Erythroblast (primary cell): ENCODE results near the gene SMC5.
"Not testable (repeated sequence)": the region's sequence is repeated elsewhere in the genome, so short reads cannot be mapped to it uniquely, and the experiment has no call there.

Experiments used
- DNase-seq, 2 experiments: peaks; one replicate each; lab custom pipeline; 2025; lab: John Stamatoyannopoulos, UW
- GATA1 ChIP-seq: IDR thresholded peaks from 2 replicates; pipeline ENCODE4 v1.6.1; 2011; ENCODE audit warnings: low read depth, mild to moderate bottlenecking, control low read depth, low read length, moderate library complexity
- POLR2A ChIP-seq: IDR thresholded peaks from 2 replicates; pipeline ENCODE4 v1.6.1; 2011; ENCODE audit warnings: mild to moderate bottlenecking, low read length

The SMC5 gene

DNA sequence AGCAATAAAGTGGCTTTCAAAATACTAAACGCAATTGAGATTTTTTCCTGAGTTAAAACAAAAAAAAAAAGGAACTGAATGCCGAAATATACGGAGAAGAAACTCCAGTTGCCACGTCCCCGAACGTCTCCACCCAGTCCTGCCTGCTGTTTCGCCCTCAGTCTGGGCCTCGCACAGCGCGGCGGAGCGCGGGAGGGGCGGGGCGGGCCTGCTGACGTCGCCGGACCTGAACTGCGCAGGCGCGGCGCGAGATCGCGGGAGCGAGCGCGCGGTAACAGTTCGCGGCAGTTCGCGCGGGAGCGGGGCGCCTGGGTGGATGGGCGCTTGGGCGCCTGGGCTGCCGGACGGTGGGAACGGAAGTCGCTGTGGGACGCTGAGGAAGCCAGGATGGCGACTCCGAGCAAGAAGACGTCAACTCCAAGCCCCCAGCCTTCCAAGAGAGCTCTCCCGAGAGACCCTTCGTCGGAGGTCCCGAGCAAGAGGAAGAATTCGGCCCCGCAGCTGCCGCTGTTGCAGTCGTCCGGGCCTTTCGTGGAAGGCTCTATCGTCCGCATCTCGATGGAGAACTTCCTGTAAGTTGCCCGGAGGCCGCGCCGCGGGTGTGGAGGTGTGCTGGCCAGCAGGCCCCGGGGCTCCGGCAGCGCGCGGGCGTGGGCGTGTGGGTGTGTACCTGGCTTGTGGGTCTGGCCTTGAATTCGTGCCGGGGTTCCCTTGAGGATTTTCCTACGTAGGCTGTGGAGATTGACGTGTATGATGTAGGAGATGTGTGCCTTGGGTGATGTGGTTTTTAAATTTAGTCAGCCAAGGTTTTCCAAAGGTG, at the start of gene SMC5:
SMC5 (plus strand) TSS at position 287 of the 820 bp plus-strand sequence; CDS start at position 388, 101 bp downstream.
- DNase-seq: peak; percentile 93 to 96
- TF ChIP-seq POLR2A (peak; percentile 98), GATA1 (no peak)

DNA sequence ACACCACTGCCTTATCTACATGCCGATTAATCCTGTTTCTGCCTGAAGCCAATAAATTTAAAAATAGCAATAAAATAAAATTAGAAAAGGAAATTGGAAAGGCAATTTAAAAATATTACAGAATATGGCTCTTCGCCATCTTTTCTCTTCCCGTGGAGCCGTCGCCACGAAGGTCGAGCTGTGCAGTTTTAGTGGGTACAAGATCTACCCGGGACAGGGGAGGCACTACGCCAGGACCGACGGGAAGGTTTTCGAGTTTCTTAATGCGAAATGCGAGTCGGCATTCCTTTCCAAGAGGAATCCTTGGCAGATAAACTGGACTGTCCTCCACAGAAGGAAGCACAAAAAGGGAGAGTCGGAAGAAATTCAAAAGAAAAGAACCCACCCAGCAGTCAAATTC, 41.7 kb upstream of the SMC5 start:
- no peak for DNase-seq
- TF ChIP-seq POLR2A (no peak), GATA1 (no peak)

DNA sequence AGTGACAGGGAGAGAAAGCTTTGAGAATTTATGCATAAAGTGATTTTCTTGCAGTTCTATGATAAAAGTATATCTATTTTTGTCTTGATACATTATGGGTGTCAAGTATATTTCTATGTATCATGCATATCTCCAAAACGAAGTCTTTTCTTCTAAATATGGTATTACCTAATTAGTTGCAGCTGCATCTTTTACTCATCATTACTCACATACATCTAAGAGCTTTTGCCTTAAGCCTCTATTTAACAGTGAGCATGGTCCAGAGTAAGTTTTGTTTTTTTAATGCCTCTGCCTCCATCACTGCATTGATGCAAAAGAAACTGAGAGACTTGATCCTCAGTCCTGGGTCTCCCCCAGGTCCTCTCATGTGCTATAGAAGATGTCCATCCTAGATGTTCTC, 40.0 kb upstream of the SMC5 start:
- TF ChIP-seq GATA1 (no peak), POLR2A (no peak)
- no peak for DNase-seq

DNA sequence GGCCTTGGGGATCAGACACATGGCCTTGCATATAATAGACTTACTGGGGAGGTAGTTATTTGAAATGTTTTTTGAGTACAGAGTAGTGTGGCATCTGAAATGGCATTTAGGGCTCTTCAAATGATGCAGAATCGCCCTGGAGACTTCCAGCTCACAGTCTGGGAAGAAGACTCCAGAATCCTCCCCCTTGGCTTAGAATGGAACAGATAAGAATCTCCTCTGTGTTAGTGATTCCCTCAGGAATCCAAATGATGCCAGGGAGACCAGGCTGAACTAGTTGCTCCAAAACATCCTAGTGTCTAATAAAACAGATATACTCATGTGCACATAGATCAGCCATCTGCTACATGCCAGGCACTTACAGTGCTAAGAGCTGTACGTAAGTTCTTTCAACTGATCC, 38.6 kb upstream of the SMC5 start:
- no peak for TF ChIP-seq GATA1
- TF ChIP-seq POLR2A: no peak
- DNase-seq: no peak

DNA sequence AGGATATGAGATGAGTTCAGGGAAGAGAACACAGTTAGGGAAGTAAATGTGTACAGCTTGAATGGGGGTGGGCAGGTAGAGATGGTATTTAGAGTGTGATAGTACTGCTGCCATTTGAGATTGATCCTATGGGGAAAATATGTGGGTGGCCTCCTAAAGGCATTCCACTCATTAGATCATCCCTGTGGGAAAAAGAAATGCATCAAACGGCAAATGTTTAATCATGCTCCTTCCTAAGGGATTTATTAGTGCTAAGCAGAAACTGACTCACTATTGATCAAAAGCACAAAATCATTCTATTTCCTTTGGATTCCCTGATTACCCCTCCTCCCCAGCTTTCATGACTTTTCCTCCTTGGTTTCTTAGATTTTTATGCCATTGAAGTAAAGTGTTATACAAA, 36.4 kb upstream of the SMC5 start:
- TF ChIP-seq POLR2A: no peak
- TF ChIP-seq GATA1: no peak
- no peak for DNase-seq

DNA sequence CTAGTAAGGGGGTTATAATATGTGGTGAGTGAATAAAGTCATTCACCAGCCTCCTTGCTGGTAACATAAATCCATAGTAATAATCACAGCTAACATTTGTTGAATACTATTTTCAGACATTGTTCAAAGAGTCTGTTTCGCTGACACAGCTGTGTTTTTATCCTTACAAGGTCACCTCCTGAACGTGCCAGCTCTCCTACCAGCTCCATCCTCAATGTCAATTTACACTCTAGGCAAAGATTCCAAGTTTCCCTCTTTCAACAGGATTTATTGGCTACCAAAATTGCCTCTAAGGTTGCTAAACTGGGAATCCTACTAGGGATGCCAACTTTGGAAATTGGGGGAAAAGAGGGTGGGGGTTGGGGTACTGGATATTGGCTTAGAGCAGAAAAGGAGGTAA, 30.7 kb upstream of the SMC5 start:
- DNase-seq: no peak
- no peak for TF ChIP-seq POLR2A
- TF ChIP-seq GATA1: no peak

DNA sequence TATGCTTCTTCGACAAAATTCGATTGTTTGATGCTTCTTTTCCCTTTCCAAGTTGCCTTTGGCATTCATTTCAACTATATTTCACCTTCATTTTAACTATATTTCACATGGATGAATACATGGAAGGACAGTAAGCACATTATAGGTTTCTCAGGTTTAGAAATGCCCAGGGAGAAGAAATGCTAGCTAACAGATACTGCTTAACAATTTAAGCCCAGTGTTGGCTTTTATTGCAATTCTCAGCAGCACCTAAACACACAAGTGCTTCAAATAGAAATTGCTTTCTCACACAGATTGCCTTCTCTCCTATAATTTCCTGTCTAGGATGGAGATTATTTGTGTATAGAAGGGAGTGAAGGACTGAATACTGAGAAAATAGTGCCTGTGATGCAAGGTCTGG, 30.2 kb upstream of the SMC5 start:
- TF ChIP-seq GATA1 (no peak), POLR2A (no peak)
- no peak for DNase-seq

DNA sequence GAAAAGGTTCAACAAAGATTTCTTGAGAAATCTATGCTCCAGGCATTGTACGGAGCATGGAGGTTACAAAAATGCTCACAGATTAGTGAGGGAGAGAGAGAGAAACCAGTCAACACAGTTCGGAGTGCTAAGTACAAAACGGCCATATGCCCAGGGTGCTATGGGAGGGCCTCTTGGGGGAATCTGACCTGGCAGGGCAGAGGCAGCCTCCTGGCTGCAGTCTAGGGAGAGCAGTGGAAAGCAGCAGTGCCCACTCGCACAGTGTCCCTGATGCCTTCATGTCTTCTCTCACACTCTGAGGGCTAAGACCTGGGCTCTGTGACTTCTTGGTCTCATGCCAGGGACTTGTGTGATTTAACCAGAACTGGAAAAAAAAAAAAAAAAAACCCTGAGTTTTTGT, 29.8 kb upstream of the SMC5 start:
- no peak for DNase-seq
- no peak for TF ChIP-seq GATA1
- TF ChIP-seq POLR2A: no peak

DNA sequence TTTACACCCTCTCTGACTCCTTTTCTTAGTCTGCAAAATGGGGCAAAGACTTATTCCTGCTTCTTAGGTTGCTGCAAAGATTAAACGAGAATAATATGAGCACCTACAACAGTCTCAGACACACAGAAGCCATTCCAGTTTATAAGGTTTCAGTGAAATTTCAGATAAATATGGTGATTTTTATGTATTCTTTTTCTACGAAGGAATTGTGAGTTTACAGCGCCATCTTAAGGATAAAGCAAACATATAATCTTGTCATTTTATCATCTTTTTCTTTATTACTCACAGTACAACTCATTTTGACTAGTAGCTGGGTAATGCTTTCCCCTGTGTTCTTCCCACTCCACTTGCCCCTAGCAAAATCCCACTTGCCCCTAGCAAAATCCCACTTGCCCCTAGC, 29.2 kb upstream of the SMC5 start:
- no peak for TF ChIP-seq POLR2A
- TF ChIP-seq GATA1: no peak
- DNase-seq: peak in 1 of 2 experiments; percentile 19

DNA sequence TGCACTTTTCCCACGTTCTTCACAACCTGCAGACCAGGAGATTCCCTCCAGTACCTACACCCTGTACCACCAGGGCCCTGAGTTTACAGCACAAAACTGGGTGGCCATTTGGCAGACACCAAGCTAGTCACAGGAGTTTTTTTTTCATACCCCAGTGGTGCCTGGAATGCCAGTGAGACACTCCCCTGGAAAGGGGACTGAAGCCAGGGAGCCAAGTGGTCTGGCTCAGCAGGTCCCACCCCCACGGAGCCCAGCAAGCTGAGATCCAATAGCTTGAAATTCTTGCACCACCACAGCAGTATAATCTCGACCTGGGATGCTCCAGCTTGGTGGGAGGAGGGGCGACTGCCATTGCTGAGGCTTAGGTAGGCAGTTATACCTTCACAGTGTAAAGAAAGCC, 26.3 kb upstream of the SMC5 start:
- TF ChIP-seq GATA1: no peak
- no peak for DNase-seq

DNA sequence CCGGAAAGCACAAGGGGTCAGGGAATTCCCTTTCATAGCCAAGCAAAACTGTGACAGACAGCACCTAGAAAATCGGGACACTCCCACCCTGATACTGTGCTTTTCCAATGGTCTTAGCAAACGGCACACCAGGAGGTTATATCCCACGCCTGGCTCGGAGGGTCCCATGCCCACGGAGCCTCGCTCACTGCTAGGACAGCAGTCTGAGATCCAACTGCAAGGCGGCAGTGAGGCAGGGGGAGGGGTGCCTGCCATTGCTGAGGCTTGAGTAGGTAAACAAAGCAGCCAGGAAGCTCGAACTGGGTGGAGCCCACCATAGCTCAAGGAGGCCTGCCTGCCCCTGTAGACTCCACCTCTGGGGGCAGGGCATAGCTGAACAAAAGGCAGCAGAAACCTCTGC, 24.6 kb upstream of the SMC5 start:
- DNase-seq: not testable (repeated sequence)

DNA sequence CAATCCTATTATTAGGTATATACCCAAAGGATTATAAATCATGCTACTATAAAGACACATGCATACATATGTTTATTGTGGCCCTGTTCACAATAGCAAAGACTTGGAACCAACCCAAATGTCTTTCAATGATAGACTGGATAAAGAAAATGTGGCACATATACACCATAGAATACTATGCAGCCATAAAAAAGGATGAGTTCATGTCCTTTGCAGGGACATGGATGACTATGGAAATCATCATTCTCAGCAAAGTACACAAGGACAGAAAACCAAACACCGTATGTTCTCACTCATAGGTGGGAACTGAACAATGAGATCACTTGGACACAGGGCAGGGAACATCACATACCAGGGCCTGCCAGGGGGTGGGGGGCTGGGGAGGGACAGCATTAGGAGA, 12.8 kb upstream of the SMC5 start:
- not testable (repeated sequence) for DNase-seq

DNA sequence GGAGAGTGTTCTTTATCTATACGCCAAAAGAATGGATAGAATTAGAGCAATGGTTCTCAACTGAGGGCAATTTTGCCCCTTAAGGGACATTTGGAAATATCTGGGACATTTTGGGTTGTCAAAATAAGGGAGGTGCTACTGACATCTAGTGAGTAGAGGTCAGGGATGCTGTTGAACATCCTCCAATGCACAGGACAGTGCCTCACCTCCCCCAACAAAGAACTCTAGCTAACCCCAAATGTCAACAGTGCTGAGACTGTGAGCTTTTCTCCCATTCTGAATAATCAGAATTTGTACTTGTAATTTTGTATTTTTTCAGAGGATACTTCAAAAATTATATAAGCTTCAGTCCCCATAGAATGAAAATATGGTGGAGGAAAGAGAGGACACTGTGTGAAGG, 8.6 kb upstream of the SMC5 start:
- TF ChIP-seq POLR2A (no peak), GATA1 (no peak)
- no peak for DNase-seq

DNA sequence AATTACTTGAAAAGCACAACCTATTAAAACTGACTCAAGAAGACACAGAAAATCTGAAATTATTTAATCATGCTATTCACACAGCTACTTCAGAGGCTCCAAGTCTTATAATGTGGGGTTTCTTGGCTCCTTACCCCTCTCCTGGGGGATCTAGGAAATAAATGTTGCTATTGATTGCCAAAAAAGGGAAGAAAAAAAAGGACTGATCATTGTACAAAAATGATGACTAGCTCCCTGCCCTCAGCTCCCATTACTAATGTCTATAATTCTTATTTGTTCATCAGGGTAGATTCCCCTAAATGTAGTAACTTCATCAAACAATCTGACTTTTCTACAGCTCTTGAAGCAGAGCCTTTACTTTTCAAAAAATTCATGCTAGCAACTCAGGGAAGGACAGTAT, 3.3 kb upstream of the SMC5 start:
- no peak for DNase-seq
- TF ChIP-seq GATA1 (no peak), POLR2A (no peak)

DNA sequence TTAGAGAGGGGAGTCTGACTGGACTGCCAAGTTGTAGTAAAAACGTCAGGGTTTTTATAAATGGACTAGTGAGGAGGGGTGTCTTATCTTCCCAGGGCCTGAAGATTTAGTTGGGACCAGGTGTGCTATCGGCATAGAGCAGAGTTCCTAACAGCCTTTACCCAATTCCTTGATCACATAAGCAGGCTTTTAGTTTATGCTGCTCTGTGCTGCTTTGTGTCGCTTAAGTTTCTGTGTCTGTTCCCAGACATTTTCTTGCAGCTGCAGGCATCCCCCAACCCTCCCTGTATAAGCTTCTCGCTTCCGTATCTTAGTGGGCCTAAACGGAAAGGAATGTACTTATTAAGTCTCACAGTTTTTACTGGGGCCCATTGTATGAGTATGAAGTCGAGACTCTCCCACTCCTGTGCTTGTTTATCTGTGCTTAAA, 2.6 kb upstream of the SMC5 start:
- no peak for DNase-seq
- TF ChIP-seq POLR2A: no peak
- TF ChIP-seq GATA1: no peak
